Activated CD4-positive, alpha-beta T cell treated with anti-CD3 and anti-CD28 coated beads, Interleukin-10, Interleukin-2, amounts not matched to agents 100 ng/mL and 50 ng/mL, durations not matched to agents 16 hours and 8 hours (primary cell): ENCODE measurements around the gene NAA16.
"Not testable (repeated sequence)": the region's sequence is repeated elsewhere in the genome, so short reads cannot be mapped to it uniquely, and the experiment has no call there.

Experiments used
- DNase-seq: peaks from one replicate; pipeline ENCODE4 v3.0.0-alpha.2; 2020

NAA16 gene

GRCh38 chr13:41411522-41411921 is 100.5 kb downstream of the NAA16 start:
- DNase-seq: no peak

- no peak for DNase-seq
Observed at GRCh38 chr13:41413872-41414271, 102.8 kb downstream of the NAA16 start.

GRCh38 chr13:41416276-41416675 is 105.2 kb downstream of the NAA16 start:
- no peak for DNase-seq

- no peak for DNase-seq
Observed at GRCh38 chr13:41418027-41418426, 107.0 kb downstream of the NAA16 start.

- DNase-seq: no peak
Observed at GRCh38 chr13:41418731-41419130, 107.7 kb downstream of the NAA16 start.

GRCh38 chr13:41419206-41419605 is 108.1 kb downstream of the NAA16 start:
- no peak for DNase-seq

GRCh38 chr13:41420146-41420545 is 109.1 kb downstream of the NAA16 start:
- no peak for DNase-seq

GRCh38 chr13:41421330-41421729 is 110.3 kb downstream of the NAA16 start:
- DNase-seq: not testable (repeated sequence)

- not testable (repeated sequence) for DNase-seq
Observed at GRCh38 chr13:41421983-41422382, 110.9 kb downstream of the NAA16 start.

GRCh38 chr13:41423259-41423658 is 112.2 kb downstream of the NAA16 start:
- not testable (repeated sequence) for DNase-seq

GRCh38 chr13:41424675-41425074 is 113.6 kb downstream of the NAA16 start:
- DNase-seq: not testable (repeated sequence)

GRCh38 chr13:41426047-41426446 is 115.0 kb downstream of the NAA16 start:
- no peak for DNase-seq
